ENCODE measurements around the gene SEBOX. TPM values are rescaled to one million over a fixed set of nuclear protein-coding genes. Genes with fewer than 3 reads are reported as not detected.

Gene SEBOX
- total and polyA plus RNA-seq, 2 experiments from 2014 or later, result not detected

- TF ChIP-seq ZNF462 (CRISPR knock-in tag; IDR thresholded peaks at IDR 0.05) (no peak), POLR2AphosphoS5 (IDR thresholded peaks at IDR 0.05; ENCODE audit: low read depth) (no peak), EZH2 (IDR thresholded peaks at IDR 0.05; ENCODE audit: low read depth, unreplicated experiment) (no peak), JUNB (IDR thresholded peaks at IDR 0.05; ENCODE audit: unreplicated experiment) (no peak), ZNF114 (CRISPR knock-in tag; IDR thresholded peaks at IDR 0.05) (no peak), REST (IDR thresholded peaks at IDR 0.05; ENCODE audit: unreplicated experiment) (no peak)
Observed at GRCh38 chr17:28398280-28398981, 33.4 kb upstream of the SEBOX start (continued).
